NCI-H2029 treated with DMSO at 0.1 percent for 48 hours (cell line): ENCODE results near the gene HIF3A.
"Not testable (repeated sequence)": the region's sequence is repeated elsewhere in the genome, so short reads cannot be mapped to it uniquely, and the experiment has no call there.

Source experiments
- DNase-seq: peaks from one replicate; lab custom pipeline; 2025; lab: John Stamatoyannopoulos, UW

Gene HIF3A

GRCh38 chr19:46296722-46297461, at the start of gene HIF3A:
Gene HIF3A, plus strand, starts transcription at chr19:46297042. Its CDS starts 35 bp downstream, at chr19:46297077.
- DNase-seq, result no peak

- no peak for DNase-seq
Observed at GRCh38 chr19:46250076-46250735, 46.6 kb upstream of the HIF3A start.

- no peak for DNase-seq
Observed at GRCh38 chr19:46251416-46251815, 45.4 kb upstream of the HIF3A start.

GRCh38 chr19:46254776-46255175, 42.1 kb upstream of the HIF3A start:
- DNase-seq, result no peak

- DNase-seq, result no peak
Observed at GRCh38 chr19:46256855-46257254, 40.0 kb upstream of the HIF3A start.

GRCh38 chr19:46261501-46261900, 35.3 kb upstream of the HIF3A start:
- DNase-seq, result not testable (repeated sequence)

GRCh38 chr19:46262684-46263296, 34.1 kb upstream of the HIF3A start:
- peak; percentile 54 for DNase-seq

- DNase-seq, result not testable (repeated sequence)
Observed at GRCh38 chr19:46264801-46265200, 32.0 kb upstream of the HIF3A start.

GRCh38 chr19:46265217-46265828, 31.5 kb upstream of the HIF3A start:
- peak; percentile 55 for DNase-seq

GRCh38 chr19:46269101-46269500, 27.7 kb upstream of the HIF3A start:
- DNase-seq, result no peak

- DNase-seq, result no peak
Observed at GRCh38 chr19:46270521-46271256, 26.2 kb upstream of the HIF3A start.

- no peak for DNase-seq
Observed at GRCh38 chr19:46271481-46272197, 25.2 kb upstream of the HIF3A start.

GRCh38 chr19:46273931-46274330, 22.9 kb upstream of the HIF3A start:
- not testable (repeated sequence) for DNase-seq

- no peak for DNase-seq
Observed at GRCh38 chr19:46279177-46279576, 17.7 kb upstream of the HIF3A start.

GRCh38 chr19:46283771-46284170, 13.1 kb upstream of the HIF3A start:
- no peak for DNase-seq

GRCh38 chr19:46284635-46285034, 12.2 kb upstream of the HIF3A start:
- no peak for DNase-seq

- no peak for DNase-seq
Observed at GRCh38 chr19:46287585-46287984, 9.3 kb upstream of the HIF3A start.

- no peak for DNase-seq
Observed at GRCh38 chr19:46288896-46289588, 7.8 kb upstream of the HIF3A start.

- DNase-seq, result no peak
Observed at GRCh38 chr19:46289724-46290619, 6.9 kb upstream of the HIF3A start.

GRCh38 chr19:46291829-46292228, 5.0 kb upstream of the HIF3A start:
- DNase-seq, result no peak
